ENCODE results near the gene FAM170A.

DNA sequence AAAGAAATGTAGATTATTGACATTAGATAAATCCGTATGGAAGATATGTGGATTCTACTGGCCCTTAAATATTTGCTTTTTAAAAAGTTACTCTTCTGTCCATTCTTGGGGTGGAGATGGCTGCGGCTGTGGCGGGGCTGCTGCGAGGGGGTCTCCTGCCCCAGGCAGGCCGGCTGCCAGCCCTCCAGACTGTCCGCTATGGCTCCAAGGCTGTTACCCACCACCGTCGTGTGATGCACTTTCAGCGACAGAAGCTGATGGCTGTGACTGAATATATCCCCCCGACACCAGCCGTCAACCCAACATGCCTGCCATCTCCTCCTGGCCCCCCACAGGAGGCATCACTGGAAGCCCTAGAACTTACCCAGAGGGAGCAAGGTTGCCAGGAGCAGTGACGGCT is 50.7 kb downstream of the FAM170A start:
- TF ChIP-seq, protein P1, sequence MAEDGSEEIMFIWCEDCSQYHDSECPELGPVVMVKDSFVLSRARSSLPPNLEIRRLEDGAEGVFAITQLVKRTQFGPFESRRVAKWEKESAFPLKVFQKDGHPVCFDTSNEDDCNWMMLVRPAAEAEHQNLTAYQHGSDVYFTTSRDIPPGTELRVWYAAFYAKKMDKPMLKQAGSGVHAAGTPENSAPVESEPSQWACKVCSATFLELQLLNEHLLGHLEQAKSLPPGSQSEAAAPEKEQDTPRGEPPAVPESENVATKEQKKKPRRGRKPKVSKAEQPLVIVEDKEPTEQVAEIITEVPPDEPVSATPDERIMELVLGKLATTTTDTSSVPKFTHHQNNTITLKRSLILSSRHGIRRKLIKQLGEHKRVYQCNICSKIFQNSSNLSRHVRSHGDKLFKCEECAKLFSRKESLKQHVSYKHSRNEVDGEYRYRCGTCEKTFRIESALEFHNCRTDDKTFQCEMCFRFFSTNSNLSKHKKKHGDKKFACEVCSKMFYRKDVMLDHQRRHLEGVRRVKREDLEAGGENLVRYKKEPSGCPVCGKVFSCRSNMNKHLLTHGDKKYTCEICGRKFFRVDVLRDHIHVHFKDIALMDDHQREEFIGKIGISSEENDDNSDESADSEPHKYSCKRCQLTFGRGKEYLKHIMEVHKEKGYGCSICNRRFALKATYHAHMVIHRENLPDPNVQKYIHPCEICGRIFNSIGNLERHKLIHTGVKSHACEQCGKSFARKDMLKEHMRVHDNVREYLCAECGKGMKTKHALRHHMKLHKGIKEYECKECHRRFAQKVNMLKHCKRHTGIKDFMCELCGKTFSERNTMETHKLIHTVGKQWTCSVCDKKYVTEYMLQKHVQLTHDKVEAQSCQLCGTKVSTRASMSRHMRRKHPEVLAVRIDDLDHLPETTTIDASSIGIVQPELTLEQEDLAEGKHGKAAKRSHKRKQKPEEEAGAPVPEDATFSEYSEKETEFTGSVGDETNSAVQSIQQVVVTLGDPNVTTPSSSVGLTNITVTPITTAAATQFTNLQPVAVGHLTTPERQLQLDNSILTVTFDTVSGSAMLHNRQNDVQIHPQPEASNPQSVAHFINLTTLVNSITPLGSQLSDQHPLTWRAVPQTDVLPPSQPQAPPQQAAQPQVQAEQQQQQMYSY (CRISPR knock-in tag; IDR thresholded peaks at IDR 0.05): no peak
- no peak for TF ChIP-seq TP53 (CRISPR knock-in tag; IDR thresholded peaks at IDR 0.05)
- TF ChIP-seq, protein P2, sequence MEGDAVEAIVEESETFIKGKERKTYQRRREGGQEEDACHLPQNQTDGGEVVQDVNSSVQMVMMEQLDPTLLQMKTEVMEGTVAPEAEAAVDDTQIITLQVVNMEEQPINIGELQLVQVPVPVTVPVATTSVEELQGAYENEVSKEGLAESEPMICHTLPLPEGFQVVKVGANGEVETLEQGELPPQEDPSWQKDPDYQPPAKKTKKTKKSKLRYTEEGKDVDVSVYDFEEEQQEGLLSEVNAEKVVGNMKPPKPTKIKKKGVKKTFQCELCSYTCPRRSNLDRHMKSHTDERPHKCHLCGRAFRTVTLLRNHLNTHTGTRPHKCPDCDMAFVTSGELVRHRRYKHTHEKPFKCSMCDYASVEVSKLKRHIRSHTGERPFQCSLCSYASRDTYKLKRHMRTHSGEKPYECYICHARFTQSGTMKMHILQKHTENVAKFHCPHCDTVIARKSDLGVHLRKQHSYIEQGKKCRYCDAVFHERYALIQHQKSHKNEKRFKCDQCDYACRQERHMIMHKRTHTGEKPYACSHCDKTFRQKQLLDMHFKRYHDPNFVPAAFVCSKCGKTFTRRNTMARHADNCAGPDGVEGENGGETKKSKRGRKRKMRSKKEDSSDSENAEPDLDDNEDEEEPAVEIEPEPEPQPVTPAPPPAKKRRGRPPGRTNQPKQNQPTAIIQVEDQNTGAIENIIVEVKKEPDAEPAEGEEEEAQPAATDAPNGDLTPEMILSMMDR (IDR thresholded peaks at IDR 0.05): no peak
- TF ChIP-seq ZNF317 (CRISPR knock-in tag; IDR thresholded peaks at IDR 0.05; ENCODE audit: borderline replicate concordance, low read depth): no peak
- TF ChIP-seq TEAD4 (CRISPR knock-in tag; IDR thresholded peaks at IDR 0.05): no peak
- TF ChIP-seq, protein P3, sequence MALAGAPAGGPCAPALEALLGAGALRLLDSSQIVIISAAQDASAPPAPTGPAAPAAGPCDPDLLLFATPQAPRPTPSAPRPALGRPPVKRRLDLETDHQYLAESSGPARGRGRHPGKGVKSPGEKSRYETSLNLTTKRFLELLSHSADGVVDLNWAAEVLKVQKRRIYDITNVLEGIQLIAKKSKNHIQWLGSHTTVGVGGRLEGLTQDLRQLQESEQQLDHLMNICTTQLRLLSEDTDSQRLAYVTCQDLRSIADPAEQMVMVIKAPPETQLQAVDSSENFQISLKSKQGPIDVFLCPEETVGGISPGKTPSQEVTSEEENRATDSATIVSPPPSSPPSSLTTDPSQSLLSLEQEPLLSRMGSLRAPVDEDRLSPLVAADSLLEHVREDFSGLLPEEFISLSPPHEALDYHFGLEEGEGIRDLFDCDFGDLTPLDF (CRISPR knock-in tag; IDR thresholded peaks at IDR 0.05): no peak
- TF ChIP-seq, protein P4, sequence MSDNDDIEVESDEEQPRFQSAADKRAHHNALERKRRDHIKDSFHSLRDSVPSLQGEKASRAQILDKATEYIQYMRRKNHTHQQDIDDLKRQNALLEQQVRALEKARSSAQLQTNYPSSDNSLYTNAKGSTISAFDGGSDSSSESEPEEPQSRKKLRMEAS (CRISPR knock-in tag; IDR thresholded peaks at IDR 0.05): no peak
- TF ChIP-seq, protein P5, sequence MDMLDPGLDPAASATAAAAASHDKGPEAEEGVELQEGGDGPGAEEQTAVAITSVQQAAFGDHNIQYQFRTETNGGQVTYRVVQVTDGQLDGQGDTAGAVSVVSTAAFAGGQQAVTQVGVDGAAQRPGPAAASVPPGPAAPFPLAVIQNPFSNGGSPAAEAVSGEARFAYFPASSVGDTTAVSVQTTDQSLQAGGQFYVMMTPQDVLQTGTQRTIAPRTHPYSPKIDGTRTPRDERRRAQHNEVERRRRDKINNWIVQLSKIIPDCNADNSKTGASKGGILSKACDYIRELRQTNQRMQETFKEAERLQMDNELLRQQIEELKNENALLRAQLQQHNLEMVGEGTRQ (CRISPR knock-in tag; IDR thresholded peaks at IDR 0.05): no peak
- TF ChIP-seq GTF2I (CRISPR knock-in tag; conservative IDR thresholded peaks at IDR 0.05): no peak
- TF ChIP-seq, protein P6, sequence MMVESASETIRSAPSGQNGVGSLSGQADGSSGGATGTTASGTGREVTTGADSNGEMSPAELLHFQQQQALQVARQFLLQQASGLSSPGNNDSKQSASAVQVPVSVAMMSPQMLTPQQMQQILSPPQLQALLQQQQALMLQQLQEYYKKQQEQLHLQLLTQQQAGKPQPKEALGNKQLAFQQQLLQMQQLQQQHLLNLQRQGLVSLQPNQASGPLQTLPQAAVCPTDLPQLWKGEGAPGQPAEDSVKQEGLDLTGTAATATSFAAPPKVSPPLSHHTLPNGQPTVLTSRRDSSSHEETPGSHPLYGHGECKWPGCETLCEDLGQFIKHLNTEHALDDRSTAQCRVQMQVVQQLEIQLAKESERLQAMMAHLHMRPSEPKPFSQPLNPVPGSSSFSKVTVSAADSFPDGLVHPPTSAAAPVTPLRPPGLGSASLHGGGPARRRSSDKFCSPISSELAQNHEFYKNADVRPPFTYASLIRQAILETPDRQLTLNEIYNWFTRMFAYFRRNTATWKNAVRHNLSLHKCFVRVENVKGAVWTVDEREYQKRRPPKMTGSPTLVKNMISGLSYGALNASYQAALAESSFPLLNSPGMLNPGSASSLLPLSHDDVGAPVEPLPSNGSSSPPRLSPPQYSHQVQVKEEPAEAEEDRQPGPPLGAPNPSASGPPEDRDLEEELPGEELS (CRISPR knock-in tag; IDR thresholded peaks at IDR 0.05): no peak
- no peak for TF ChIP-seq JUN (CRISPR knock-in tag; IDR thresholded peaks at IDR 0.05)
- TF ChIP-seq, protein P7, sequence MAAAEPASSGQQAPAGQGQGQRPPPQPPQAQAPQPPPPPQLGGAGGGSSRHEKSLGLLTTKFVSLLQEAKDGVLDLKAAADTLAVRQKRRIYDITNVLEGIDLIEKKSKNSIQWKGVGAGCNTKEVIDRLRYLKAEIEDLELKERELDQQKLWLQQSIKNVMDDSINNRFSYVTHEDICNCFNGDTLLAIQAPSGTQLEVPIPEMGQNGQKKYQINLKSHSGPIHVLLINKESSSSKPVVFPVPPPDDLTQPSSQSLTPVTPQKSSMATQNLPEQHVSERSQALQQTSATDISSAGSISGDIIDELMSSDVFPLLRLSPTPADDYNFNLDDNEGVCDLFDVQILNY (CRISPR knock-in tag; IDR thresholded peaks at IDR 0.05): no peak
- TF ChIP-seq ZNF263 (CRISPR knock-in tag; IDR thresholded peaks at IDR 0.05; ENCODE audit: low read depth): no peak
- no peak for TF ChIP-seq CREB1 (CRISPR knock-in tag; IDR thresholded peaks at IDR 0.05)

All from WTC11 (cell line).